ENCODE results near the gene RAB39A. TPM values are rescaled to one million over a fixed set of nuclear protein-coding genes. Genes with fewer than 3 reads are reported as not detected.

Gene RAB39A
- total RNA-seq, 4 donors from 2014 or later: 0.69 to 2.5 (median 0.77) TPM

- intact Hi-C loops (cut with DNase I): no loop called here
These were observed 22.9 kb downstream of the RAB39A start for GRCh38 chr11:107951155-107951554.

GRCh38 chr11:107953446-107953845 is 25.2 kb downstream of the RAB39A start:
- Histone ChIP-seq H3K4me1 (peaks cover 0 to 11% (median 2%) of the 10 kb centered on the region in 4 donors), H3K9me3 (no peaks in the 10 kb centered on the region)

More at GRCh38 chr11:107951155-107951554, 22.9 kb downstream of the RAB39A start:
- Histone ChIP-seq H3K36me3 (no peaks in the 10 kb centered on the region), H3K9me3 (no peaks in the 10 kb centered on the region), H3K4me1 (no peaks in the 10 kb centered on the region), H3K27ac (replicated peaks in 1 of 4) (no peak overlapping the region), H3K4me3 (no peak overlapping the region), H3K27me3 (peaks cover 0 to 5% (median 0%) of the 10 kb centered on the region in 4 donors)
- no peak for DNase-seq (ENCODE audit: extremely low spot score)
- TF ChIP-seq POLR2AphosphoS5 (IDR thresholded peaks at IDR 0.05) (no peak), CTCF (IDR thresholded peaks at IDR 0.05) (no peak), POLR2A (IDR thresholded peaks at IDR 0.05; ENCODE audit: low read depth) (no peak), EP300 (IDR thresholded peaks at IDR 0.05) (no peak)

GRCh38 chr11:107956543-107956942 is 28.3 kb downstream of the RAB39A start:
- H3K27me3 ChIP-seq: peaks cover 0 to 13% (median 0%) of the 10 kb centered on the region in 4 donors
- 84% methylated on average over 1 of the region's 1 CpG for WGBS
- DNase-seq (ENCODE audit: extremely low spot score): no peak
- no peaks in the 10 kb centered on the region for H3K36me3 ChIP-seq
- no peak overlapping the region for H3K27ac ChIP-seq (replicated peaks in 1 of 4)
- no peak overlapping the region for H3K4me3 ChIP-seq
- no peak for TF ChIP-seq POLR2AphosphoS5 (IDR thresholded peaks at IDR 0.05)
- H3K4me1 ChIP-seq: peaks cover 0 to 11% (median 2%) of the 10 kb centered on the region in 4 donors
- no peaks in the 10 kb centered on the region for H3K9me3 ChIP-seq
- intact Hi-C loops (cut with DNase I): no loop called here

More at GRCh38 chr11:107953446-107953845, 25.2 kb downstream of the RAB39A start:
- no peak overlapping the region for H3K27ac ChIP-seq (replicated peaks in 1 of 4)
- H3K27me3 ChIP-seq: peaks cover 0 to 13% (median 0%) of the 10 kb centered on the region in 4 donors
- 76% methylated on average over 3 of the region's 3 CpGs for WGBS
- DNase-seq (ENCODE audit: extremely low spot score): no peak
- TF ChIP-seq CTCF (IDR thresholded peaks at IDR 0.05): no peak
- TF ChIP-seq EP300 (IDR thresholded peaks at IDR 0.05): no peak
- no peak for TF ChIP-seq POLR2AphosphoS5 (IDR thresholded peaks at IDR 0.05)
- TF ChIP-seq POLR2A (IDR thresholded peaks at IDR 0.05; ENCODE audit: low read depth): no peak
- H3K4me3 ChIP-seq: no peak overlapping the region
- H3K36me3 ChIP-seq: no peaks in the 10 kb centered on the region
- intact Hi-C loops (cut with DNase I): no loop called here

DNA sequence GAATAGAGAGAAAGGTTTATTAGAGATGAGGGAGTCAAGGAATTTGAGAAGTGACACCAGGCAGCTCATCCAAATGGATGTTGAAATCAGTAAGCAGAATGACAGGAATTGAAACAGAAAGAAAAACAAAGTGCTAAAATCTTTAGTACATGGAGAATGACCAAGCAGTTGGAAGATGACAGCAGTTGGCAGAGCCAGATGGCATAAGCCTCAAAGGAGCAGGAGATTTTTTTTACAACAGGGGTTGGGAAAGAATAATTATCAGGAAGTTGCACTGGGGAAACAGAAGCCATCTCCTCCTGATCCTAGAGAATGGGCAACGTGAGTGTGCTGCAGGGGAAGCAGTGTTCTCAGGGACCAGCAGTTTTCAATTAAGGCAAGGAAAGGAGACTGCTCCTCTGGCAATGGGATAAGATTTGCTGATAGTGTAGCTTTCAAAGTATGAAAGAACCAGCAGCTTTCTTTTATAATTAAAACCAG is 28.9 kb downstream of the RAB39A start:
- peaks cover 0 to 11% (median 2%) of the 10 kb centered on the region in 4 donors for H3K4me1 ChIP-seq
- no peaks in the 10 kb centered on the region for H3K36me3 ChIP-seq
- TF ChIP-seq POLR2A (IDR thresholded peaks at IDR 0.05; ENCODE audit: low read depth): no peak
- TF ChIP-seq CTCF (IDR thresholded peaks at IDR 0.05): no peak
- TF ChIP-seq POLR2AphosphoS5 (IDR thresholded peaks at IDR 0.05): no peak
- TF ChIP-seq EP300 (IDR thresholded peaks at IDR 0.05): no peak
- DNase-seq (ENCODE audit: extremely low spot score): no peak
- H3K9me3 ChIP-seq: no peaks in the 10 kb centered on the region
- intact Hi-C loops (cut with DNase I): no loop called here
- peaks cover 0 to 13% (median 0%) of the 10 kb centered on the region in 4 donors for H3K27me3 ChIP-seq
- no peak overlapping the region for H3K27ac ChIP-seq (replicated peaks in 1 of 4)
- WGBS: 5% methylated on average over 1 of the region's 1 CpG
- H3K4me3 ChIP-seq: no peak overlapping the region

GRCh38 chr11:107961480-107961879 is 33.2 kb downstream of the RAB39A start:
- TF ChIP-seq POLR2AphosphoS5 (IDR thresholded peaks at IDR 0.05) (no peak), EP300 (IDR thresholded peaks at IDR 0.05) (no peak), POLR2A (IDR thresholded peaks at IDR 0.05; ENCODE audit: low read depth) (no peak), CTCF (IDR thresholded peaks at IDR 0.05) (no peak)
- intact Hi-C loops (cut with DNase I): no loop called here
- Histone ChIP-seq H3K4me1 (peaks cover 0 to 9% (median 2%) of the 10 kb centered on the region in 4 donors), H3K27me3 (peaks cover 0 to 11% (median 0%) of the 10 kb centered on the region in 4 donors), H3K27ac (replicated peaks in 1 of 4) (no peak overlapping the region), H3K36me3 (no peaks in the 10 kb centered on the region), H3K9me3 (no peaks in the 10 kb centered on the region), H3K4me3 (no peak overlapping the region)
- WGBS: 65% methylated on average over 3 of the region's 3 CpGs
- no peak for DNase-seq (ENCODE audit: extremely low spot score)
